Esophagus muscularis mucosa (tissue), 3 donors: ENCODE data around the gene DMAC2L.
A peak's percentile ranks its signal among the peaks of the same experiment; 100 is the strongest.

ENCODE experiments used
- CTCF ChIP-seq, 3 experiments: fragments of 200-600 bp in 2 of 3; fragments of 450-650 bp in 1 of 3; sonication (generic) in 2 of 3; IDR thresholded peaks; one replicate each; pipeline ENCODE4 v1.5.1; 2017 to 2019; ENCODE audit warnings: antibody characterized with exemption in 3 of 3, mild to moderate bottlenecking in 2 of 3, moderate library complexity in 1 of 3
- POLR2AphosphoS5 ChIP-seq, 2 donors: sonication (generic); formaldehyde crosslinking; IDR thresholded peaks; one replicate each; pipeline ENCODE4 v1.6.1; 2017; ENCODE audit warnings: antibody characterized with exemption in 2 of 2

- TF ChIP-seq POLR2AphosphoS5 (IDR thresholded peaks at IDR 0.05) (peak; percentile 18 to 59), CTCF (IDR thresholded peaks at IDR 0.05) (no peak)
Measured at GRCh38 chr14:50335389-50335788, 23.3 kb downstream of the DMAC2L start.
